IMR-90 (cell line): ENCODE data around the gene SRPK1.

Experiments
- CTCF ChIP-seq: conservative IDR thresholded peaks from 2 replicates; pipeline ENCODE4 v1.5.1; 2012; ENCODE audit warnings: mild to moderate bottlenecking, low read depth, low read length, improper control_type of control experiment
- MAZ ChIP-seq: IDR thresholded peaks from 2 replicates; pipeline ENCODE4 v1.6.1; 2012; ENCODE audit warnings: low read depth, mild to moderate bottlenecking, low read length, improper control_type of control experiment, moderate library complexity, borderline replicate concordance
- POLR2A ChIP-seq: IDR thresholded peaks from 2 replicates; pipeline ENCODE4 v1.6.1; 2012; ENCODE audit warnings: mild to moderate bottlenecking, low read depth, low read length
- SMC3 ChIP-seq: fragments of 150-350 bp; IDR thresholded peaks from 2 replicates; pipeline ENCODE4 v1.6.1; 2016; ENCODE audit warnings: low read depth, mild to moderate bottlenecking, antibody characterized with exemption, low read length, moderate library complexity

- no peak for TF ChIP-seq MAZ
- TF ChIP-seq CTCF, result no peak; the same call in 1 of the 2 replicates
- no peak for TF ChIP-seq POLR2A
- TF ChIP-seq SMC3, result no peak
Measured at GRCh38 chr6:35948725-35949124, 27.8 kb upstream of the SRPK1 start.
